Measurements from ENCODE around the gene EXD1.

Gene EXD1

GRCh38 chr15:41231422-41232226, 1.1 kb upstream of the EXD1 start:
- no peak for DNase-seq (ENCODE audit: low read depth)

DNA sequence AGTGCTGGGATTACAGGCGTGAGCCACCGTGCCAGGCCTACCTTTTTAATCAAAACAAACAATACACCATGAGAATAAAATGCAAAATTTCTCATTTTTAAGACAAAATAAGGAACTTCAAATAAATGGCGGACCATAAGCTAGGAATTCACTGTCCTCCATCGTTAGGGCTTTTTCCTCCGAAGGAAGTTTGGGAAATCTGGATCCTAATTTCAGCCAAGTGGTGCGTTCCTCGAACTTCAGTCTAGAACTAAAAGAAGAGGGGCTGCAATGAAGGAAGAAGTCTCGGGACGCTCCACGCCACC, 260 bp downstream of the EXD1 start:
- DNase-seq (ENCODE audit: low read depth): no peak

DNA sequence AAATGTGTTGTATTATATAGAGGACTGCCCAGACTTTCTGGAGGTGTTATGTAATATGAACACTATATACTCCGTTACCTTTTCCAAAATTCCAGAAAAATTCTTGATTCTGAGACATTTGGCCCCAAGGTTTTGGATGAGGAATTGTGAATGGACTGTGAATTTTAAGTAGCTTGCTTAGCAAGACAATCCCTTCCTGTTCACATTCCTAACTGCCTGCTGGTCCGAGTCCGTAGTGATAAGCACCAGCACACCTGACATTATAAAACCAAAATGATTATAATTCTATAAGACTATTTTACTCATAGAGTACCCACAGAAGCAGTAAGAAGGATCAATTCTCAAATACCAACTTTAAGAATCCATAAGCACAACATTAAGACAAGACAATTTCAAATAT, 11.2 kb downstream of the EXD1 start:
- DNase-seq (ENCODE audit: low read depth): no peak

DNA sequence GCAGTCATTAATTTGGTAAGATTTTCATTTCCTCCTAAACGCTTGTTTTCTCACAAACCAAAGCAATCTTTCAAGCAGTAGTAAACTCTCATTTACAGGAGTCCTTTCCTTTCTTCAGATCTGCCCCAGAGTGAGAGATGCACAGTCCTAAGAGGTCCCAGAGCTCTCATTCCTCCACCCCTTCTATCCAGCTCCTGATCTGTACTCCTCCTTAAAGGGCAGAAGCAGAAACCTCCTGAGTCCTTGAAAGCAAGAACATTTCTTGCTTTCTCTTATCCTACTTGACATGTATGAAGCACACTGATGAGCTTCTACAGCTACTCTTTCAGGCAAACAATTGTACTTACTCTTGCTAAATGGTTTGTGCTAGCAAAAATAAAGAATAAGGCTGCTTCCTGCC, 11.7 kb downstream of the EXD1 start:
- DNase-seq (ENCODE audit: low read depth): no peak

- no peak for DNase-seq (ENCODE audit: low read depth)
These were observed 14.8 kb downstream of the EXD1 start for GRCh38 chr15:41215708-41216107.

DNA sequence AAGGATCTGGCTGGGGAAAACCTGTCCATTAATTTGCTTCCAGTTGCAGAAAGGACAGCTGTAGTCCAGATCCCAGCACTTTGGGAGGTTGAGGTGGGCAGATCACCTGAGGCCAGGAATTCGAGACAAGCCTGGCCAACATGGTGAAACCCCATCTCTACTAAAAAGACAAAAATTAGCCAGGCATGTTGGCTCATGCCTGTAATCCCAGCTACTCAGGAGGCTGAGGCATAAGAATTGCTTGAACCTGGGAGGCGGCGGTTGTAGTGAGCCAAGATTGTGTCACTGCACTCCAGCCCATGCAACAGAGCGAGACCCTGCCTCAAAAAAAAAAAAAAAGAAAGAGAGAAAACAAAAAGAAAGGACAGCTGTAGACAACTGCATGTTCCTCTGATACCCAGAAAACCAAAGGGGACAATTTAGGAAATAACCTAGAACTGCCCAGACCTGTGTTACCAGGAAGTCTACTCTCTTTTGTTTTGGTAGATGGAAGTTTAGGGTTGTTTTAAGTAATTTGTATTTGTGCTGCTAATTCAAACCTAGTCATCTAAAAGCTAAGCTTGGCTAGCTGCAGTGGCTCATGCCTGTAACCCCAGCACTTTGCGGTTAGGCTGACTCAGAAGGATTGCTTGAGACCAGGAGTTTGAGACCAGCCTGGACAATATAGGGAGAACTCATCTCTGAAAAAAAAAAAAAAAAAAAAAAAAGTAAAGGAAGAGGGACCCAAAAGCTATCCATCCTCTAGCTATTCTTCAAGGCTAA, 22.7 kb downstream of the EXD1 start:
- peak; percentile 48 for DNase-seq (ENCODE audit: low read depth)

GRCh38 chr15:41205315-41205714, 25.2 kb downstream of the EXD1 start:
- DNase-seq (ENCODE audit: low read depth): peak; percentile 23

- DNase-seq (ENCODE audit: low read depth): no peak
These were observed 27.2 kb downstream of the EXD1 start for GRCh38 chr15:41203395-41203794.

GRCh38 chr15:41199470-41199869, 31.1 kb downstream of the EXD1 start:
- DNase-seq (ENCODE audit: low read depth): no peak

GRCh38 chr15:41194444-41194843, 36.1 kb downstream of the EXD1 start:
- DNase-seq (ENCODE audit: low read depth): no peak

- peak; percentile 40 for DNase-seq (ENCODE audit: low read depth)
These were observed 47.0 kb downstream of the EXD1 start for GRCh38 chr15:41183581-41183980.

GRCh38 chr15:41182266-41182665, 48.3 kb downstream of the EXD1 start:
- peak; percentile 32 for DNase-seq (ENCODE audit: low read depth)

DNA sequence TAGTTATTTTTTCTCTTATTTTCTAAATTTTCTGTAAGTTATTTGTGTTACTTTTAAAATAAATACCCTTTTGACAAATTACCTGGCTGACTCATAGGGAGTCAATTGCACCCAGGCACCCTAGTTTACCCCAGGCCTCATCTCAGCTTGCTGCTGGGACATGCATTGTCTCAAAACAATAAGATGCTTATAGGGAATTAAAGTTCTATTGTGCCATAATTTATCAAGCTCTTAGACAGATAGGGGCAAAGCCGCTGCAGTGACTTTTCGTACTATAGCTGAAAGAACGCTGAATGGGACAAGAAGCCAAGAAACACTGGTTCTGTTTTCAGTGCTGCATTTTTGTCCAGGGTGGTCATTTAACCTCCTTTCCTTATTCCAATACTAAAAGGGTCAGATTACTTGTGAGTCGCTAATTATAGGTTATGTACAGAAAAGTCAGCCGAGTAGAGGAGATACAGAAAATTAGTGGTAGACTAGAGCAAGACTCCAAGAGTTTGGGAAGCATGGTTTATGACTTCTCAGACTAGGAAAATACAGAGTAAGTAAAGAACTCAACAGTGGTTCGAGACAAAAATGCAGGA, 50.3 kb downstream of the EXD1 start:
- peak; percentile 48 for DNase-seq (ENCODE audit: low read depth)

DNA sequence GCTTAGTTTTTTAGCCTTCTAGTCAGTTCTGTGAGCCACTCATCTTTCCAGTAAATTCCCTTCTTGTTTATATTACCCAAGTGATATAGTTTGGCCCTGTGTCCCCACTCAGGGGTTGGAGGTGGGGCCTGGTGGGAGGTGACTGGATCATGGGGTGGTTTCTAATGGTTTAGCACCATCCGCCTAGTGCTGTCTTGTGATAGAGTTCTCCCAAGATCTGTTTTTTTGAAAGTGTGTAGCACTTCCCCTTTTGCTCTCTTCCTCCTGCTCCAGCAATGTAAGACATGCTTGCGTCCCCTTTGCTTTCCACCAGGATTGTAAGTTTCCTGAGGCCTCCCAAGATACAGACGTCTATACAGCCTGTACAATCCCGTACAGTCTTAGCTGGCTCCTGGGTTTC, 60.8 kb downstream of the EXD1 start:
- DNase-seq (ENCODE audit: low read depth): no peak

DNA sequence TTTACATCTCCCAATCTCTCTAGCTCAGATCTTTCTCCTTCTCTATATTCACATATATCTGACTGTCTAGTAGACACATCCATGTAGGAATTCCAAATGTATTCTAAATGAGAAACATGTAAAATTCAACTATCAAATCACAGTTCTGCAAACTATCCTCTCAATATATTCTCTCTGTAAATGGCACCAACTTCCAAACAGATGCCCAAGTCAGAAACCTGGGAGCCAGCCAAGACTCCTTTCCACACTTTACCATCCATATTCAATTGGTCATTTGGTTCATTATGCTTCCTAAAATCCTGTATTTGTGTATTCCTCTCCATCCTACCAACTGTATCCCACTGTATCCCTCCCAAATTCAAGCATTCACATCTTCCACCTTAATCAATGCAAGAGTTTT, 61.5 kb downstream of the EXD1 start:
- no peak for DNase-seq (ENCODE audit: low read depth)

DNA sequence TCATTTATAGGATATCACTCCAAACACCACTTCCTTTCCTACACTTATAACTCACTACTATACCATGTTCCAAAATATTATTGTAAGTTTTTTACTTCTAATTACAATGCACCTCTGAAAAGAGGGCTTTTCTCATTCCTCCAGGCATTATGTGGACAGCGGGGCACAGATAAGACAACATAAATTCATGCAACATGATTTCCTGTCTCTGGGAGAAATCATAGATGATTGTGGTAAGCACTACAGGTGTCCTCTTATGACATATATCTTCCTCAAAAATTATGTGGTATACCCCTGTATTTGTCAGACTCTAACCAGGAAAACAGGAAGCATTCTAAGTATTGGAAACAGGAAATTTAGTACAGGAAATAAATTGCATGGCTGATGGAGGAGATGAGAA, 68.8 kb downstream of the EXD1 start:
- peak; percentile 13 for DNase-seq (ENCODE audit: low read depth)

GRCh38 chr15:41161336-41161735, 69.2 kb downstream of the EXD1 start:
- DNase-seq (ENCODE audit: low read depth): peak; percentile 34

GRCh38 chr15:41160639-41161315, 69.8 kb downstream of the EXD1 start:
- peak; percentile 67 for DNase-seq (ENCODE audit: low read depth)

GRCh38 chr15:41154412-41154811, 76.1 kb downstream of the EXD1 start:
- DNase-seq (ENCODE audit: low read depth): no peak

- no peak for DNase-seq (ENCODE audit: low read depth)
These were observed 76.8 kb downstream of the EXD1 start for GRCh38 chr15:41153733-41154132.

DNA sequence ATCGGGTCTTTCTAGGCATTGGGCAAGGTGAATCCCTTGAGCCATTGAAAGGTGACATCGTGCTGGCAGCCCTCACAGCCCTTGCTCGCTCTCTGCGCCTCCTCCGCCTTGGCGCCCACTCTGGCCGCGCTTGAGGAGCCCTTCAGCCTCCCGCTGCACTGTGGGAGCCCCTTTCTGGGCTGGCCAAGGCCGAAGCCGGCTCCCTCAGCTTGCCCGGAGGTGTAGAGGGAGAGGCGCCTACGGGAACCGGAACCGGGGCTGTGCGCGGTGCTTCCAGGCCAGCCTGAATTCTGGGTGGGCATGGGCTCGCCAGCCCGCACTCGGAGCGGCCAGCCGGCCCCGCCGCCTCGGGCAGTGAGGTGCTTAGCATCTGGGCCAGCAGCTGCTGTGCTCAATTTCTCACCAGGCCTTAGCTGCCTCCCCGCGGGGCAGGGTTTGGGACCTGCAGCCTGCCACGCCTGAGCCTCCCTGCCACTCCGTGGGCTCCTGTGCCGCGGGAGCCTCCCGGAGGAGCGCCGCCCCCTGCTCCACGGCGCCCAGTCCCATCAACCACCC, 79.0 kb downstream of the EXD1 start:
- DNase-seq (ENCODE audit: low read depth): no peak

DNA sequence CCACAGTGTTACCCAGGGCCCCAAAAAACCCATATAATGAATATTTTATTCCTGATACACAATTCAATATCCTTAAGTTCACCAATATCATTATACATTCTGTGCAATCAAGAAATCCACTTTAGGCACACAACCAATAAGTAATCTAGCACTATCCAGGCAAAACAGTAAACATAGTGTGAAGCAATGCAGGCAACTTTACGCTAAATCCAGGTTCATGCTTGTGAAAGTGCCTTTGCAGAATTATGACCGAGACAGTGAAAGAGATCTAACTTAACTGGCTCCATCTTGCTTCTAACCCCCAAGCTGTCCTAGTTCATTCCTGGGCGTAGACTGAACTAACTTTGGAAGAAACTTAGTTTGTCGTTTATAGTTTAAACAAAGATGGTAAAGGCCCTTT, 80.3 kb downstream of the EXD1 start:
- no peak for DNase-seq (ENCODE audit: low read depth)
